ENCODE measurements around the gene ST6GALNAC5. TPM values are rescaled to one million over a fixed set of nuclear protein-coding genes. Genes with fewer than 3 reads are reported as not detected.

Gene ST6GALNAC5
- total and polyA plus RNA-seq, 9 donors: 1.2 to 3.4 (median 2.3) TPM

DNA sequence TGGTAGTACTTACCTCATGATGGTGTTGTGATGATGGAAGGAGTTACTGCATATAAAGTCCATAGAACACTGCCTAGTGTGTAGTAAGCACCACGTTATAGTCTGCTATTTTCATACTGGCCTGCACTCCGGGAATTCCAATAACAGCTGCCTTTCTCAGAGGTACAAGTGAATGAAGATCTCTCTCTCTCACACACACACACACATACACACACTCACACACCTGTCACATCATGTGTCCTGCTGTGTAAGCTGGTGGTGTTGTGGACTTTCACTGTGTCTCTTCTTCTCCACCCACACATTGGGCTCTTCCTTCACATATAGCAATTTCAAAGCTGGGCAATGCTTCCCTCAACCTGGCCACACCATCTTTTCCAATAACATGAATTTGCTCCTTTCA is 33.4 kb upstream of the ST6GALNAC5 start:
- no peak overlapping the region for H3K27ac ChIP-seq (ENCODE audit: low read length)
- H3K9me3 ChIP-seq (replicated peaks; ENCODE audit: control insufficient read depth, low read depth, low read length): no peaks in the 10 kb centered on the region
- H3K27me3 ChIP-seq (ENCODE audit: control insufficient read depth, insufficient read depth, low read length): no peaks in the 10 kb centered on the region
- no peaks in the 10 kb centered on the region for H3K36me3 ChIP-seq (ENCODE audit: control insufficient read depth, insufficient read depth, low read length)
- DNase-seq: peak; percentile 12
- no CpG with 5 or more reads among the region's 2 CpGs for WGBS (ENCODE audit: insufficient coverage)
- H3K4me1 ChIP-seq (ENCODE audit: control insufficient read depth, insufficient read depth, low read length): no peaks in the 10 kb centered on the region
- no peak overlapping the region for H3K4me3 ChIP-seq (ENCODE audit: low read length)

DNA sequence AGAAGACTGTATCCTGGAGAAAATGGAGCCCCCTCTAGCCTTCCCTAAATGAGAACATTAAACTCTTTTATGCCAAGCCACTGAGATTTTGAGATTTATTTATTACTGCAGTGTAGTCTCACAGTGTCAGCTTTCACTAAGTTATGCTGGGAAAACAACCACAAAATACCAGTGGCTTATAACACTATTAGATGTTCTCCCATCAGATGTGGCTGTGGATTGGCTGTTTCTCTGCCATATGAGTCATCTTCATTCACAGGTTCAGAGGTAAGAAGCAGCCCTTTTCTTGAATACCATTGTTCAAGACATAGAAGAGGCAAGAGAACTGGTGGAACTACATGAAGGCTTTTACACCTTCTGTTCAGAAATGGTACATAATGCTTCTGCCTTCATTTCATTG is 32.1 kb upstream of the ST6GALNAC5 start:
- no peak overlapping the region for H3K27ac ChIP-seq (ENCODE audit: low read length)
- H3K4me3 ChIP-seq (ENCODE audit: low read length): no peak overlapping the region
- no peaks in the 10 kb centered on the region for H3K9me3 ChIP-seq (replicated peaks; ENCODE audit: control insufficient read depth, low read depth, low read length)
- H3K27me3 ChIP-seq (ENCODE audit: control insufficient read depth, insufficient read depth, low read length): no peaks in the 10 kb centered on the region
- no peaks in the 10 kb centered on the region for H3K36me3 ChIP-seq (ENCODE audit: control insufficient read depth, insufficient read depth, low read length)
- H3K4me1 ChIP-seq (ENCODE audit: control insufficient read depth, insufficient read depth, low read length): no peaks in the 10 kb centered on the region
- DNase-seq: no peak

DNA sequence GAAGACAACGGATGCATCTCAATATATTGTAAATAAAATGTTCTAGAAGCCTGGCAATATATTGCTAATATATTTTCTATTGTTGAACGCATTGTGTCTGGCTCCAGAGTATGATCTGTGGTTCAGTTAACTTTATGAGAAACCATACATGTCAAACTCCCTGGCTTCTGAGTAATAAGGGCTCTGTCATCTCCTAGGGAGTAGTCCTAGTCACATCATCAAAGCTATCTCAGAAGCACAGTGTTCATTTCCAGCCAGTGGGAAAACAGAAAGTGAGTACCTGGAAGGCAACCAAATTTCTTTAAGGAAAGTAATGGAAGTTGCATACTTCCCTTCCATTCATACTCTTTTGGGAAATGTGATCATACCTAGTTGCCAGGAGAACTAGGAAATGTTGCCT is 27.0 kb upstream of the ST6GALNAC5 start:
- Histone ChIP-seq H3K4me1 (ENCODE audit: control insufficient read depth, insufficient read depth, low read length) (no peaks in the 10 kb centered on the region), H3K27ac (ENCODE audit: low read length) (no peak overlapping the region), H3K4me3 (ENCODE audit: low read length) (no peak overlapping the region), H3K36me3 (ENCODE audit: control insufficient read depth, insufficient read depth, low read length) (no peaks in the 10 kb centered on the region), H3K27me3 (ENCODE audit: control insufficient read depth, insufficient read depth, low read length) (no peaks in the 10 kb centered on the region), H3K9me3 (replicated peaks; ENCODE audit: control insufficient read depth, low read depth, low read length) (no peaks in the 10 kb centered on the region)
- WGBS (ENCODE audit: insufficient coverage): no CpG with 5 or more reads among the region's 2 CpGs
- DNase-seq: no peak

DNA sequence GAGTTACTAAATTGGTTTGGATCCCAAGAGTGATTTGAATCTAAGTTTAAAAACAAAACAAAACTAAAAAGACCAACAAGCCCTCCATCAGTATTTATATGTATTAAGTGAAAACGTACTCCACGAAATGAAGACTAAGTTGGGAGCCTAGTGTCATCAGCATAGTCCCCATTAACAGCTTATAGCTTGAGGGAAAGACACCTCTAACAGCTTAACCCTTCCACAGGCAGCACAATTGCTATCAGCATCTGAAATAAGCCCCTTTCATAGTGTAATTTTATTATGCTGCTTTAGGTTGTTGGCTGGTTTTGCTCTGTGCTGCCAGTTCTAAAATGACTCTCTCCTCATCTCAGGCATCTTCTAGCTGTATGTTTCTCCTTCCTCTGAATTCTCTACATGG is 25.8 kb upstream of the ST6GALNAC5 start:
- Histone ChIP-seq H3K27ac (ENCODE audit: low read length) (no peak overlapping the region), H3K36me3 (ENCODE audit: control insufficient read depth, insufficient read depth, low read length) (no peaks in the 10 kb centered on the region), H3K4me1 (ENCODE audit: control insufficient read depth, insufficient read depth, low read length) (no peaks in the 10 kb centered on the region), H3K27me3 (ENCODE audit: control insufficient read depth, insufficient read depth, low read length) (no peaks in the 10 kb centered on the region), H3K9me3 (replicated peaks; ENCODE audit: control insufficient read depth, low read depth, low read length) (no peaks in the 10 kb centered on the region), H3K4me3 (ENCODE audit: low read length) (no peak overlapping the region)
- no CpG with 5 or more reads among the region's 2 CpGs for WGBS (ENCODE audit: insufficient coverage)
- no peak for DNase-seq

DNA sequence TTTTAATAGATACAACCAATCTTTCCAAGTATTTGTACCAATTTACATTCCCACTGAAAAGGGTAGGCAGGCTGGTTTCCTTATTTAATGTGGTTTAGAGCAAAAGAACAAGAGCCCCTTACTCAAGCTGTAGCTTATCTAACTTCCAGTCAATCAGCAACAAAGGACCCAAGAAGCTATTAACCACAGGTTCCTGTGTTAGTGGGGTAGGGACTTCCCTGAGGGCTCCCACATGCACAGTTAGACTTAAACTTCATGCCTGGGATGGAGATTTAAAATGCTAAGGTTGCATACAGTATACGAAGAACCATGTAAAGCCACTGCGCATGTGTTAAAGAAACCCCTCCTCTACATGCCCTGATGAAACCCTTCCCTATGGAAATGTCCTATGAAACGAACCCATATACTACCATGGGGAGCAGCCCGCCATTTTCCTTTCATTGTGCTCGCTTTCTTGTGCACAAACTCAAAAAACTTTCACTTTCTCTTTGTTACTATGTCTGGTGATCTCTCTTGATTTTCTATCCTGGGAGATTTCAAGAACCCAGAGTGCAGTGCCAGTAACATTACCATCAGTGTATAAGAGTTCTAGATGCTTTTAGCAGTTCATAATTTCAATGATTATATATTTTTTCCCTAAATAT is 23.3 kb upstream of the ST6GALNAC5 start:
- DNase-seq: no peak
- Histone ChIP-seq H3K9me3 (replicated peaks; ENCODE audit: control insufficient read depth, low read depth, low read length) (peaks cover 3% of the 10 kb centered on the region), H3K4me3 (ENCODE audit: low read length) (no peak overlapping the region), H3K36me3 (ENCODE audit: control insufficient read depth, insufficient read depth, low read length) (no peaks in the 10 kb centered on the region), H3K27me3 (ENCODE audit: control insufficient read depth, insufficient read depth, low read length) (no peaks in the 10 kb centered on the region), H3K27ac (ENCODE audit: low read length) (no peak overlapping the region), H3K4me1 (ENCODE audit: control insufficient read depth, insufficient read depth, low read length) (no peaks in the 10 kb centered on the region)
- WGBS (ENCODE audit: insufficient coverage): 100% methylated on average over 1 of the region's 5 CpGs

DNA sequence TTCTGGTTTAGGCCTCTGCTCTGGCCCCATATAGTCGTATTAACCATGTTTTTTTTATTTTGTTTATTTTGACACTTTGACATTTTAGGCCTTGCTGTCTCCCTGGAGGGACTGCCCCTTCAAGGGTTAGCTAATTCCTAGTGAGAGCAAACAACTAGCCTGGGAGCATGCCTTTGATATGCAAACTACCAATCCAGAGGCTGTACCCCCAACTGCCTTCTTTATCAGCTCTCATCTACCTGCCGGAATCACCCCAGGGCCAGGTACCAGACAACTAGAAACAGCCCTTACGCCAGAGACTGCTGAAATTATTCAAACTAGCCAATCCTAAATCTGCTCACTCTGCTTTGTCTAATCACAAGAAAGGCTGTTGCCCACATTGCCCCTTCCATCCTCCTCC is 13.0 kb upstream of the ST6GALNAC5 start:
- 76% methylated on average over 2 of the region's 3 CpGs for WGBS (ENCODE audit: insufficient coverage)

DNA sequence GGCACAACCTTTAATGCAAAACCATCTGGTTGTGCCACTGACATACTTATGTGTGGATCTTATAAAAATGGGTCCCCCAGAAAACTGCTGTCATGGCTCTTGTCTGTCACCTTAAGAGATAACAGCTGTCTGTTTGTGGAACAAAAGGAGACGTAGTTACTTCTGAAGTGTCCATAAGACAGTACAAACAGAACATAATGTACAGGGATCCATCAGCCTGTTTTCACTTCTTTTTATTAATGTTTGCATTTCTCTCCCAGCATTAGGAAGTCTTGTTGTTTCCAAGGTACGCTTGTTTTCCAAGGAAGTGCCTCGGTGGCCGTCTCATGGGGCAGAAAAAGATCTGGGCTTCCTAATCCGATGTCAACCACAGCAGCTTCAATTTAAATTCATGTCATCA is 11.2 kb upstream of the ST6GALNAC5 start:
- H3K27me3 ChIP-seq (ENCODE audit: control insufficient read depth, insufficient read depth, low read length): no peaks in the 10 kb centered on the region
- DNase-seq: no peak
- no peaks in the 10 kb centered on the region for H3K4me1 ChIP-seq (ENCODE audit: control insufficient read depth, insufficient read depth, low read length)
- no peak overlapping the region for H3K27ac ChIP-seq (ENCODE audit: low read length)
- WGBS (ENCODE audit: insufficient coverage): no CpG with 5 or more reads among the region's 5 CpGs
- H3K9me3 ChIP-seq (replicated peaks; ENCODE audit: control insufficient read depth, low read depth, low read length): no peaks in the 10 kb centered on the region
- no peaks in the 10 kb centered on the region for H3K36me3 ChIP-seq (ENCODE audit: control insufficient read depth, insufficient read depth, low read length)
- H3K4me3 ChIP-seq (ENCODE audit: low read length): no peak overlapping the region

More for the DNA sequence above, 13.0 kb upstream of the ST6GALNAC5 start:
- no peak for DNase-seq
- H3K27ac ChIP-seq (ENCODE audit: low read length): no peak overlapping the region
- H3K27me3 ChIP-seq (ENCODE audit: control insufficient read depth, insufficient read depth, low read length): no peaks in the 10 kb centered on the region
- H3K4me1 ChIP-seq (ENCODE audit: control insufficient read depth, insufficient read depth, low read length): no peaks in the 10 kb centered on the region
- no peaks in the 10 kb centered on the region for H3K9me3 ChIP-seq (replicated peaks; ENCODE audit: control insufficient read depth, low read depth, low read length)
- no peaks in the 10 kb centered on the region for H3K36me3 ChIP-seq (ENCODE audit: control insufficient read depth, insufficient read depth, low read length)
- no peak overlapping the region for H3K4me3 ChIP-seq (ENCODE audit: low read length)

DNA sequence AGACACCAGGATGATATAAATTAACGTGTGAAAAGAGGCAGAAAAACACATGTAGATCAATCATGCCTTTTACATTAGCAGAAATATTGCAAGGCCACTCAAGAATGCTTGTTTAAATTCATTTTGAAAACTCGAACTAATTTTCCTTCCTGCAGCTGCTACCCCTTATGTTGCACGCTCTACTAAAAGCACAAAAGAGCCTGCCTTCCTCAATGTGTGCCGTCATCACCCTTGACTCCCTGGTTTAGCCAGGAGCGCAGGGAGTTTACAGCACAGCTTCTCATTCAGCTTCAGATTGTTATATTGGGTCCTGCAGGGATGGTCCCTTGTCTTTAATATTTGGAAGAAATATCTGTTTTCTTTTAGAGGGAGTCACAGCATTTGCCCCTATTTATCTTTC is 10.1 kb upstream of the ST6GALNAC5 start:
- no peaks in the 10 kb centered on the region for H3K9me3 ChIP-seq (replicated peaks; ENCODE audit: control insufficient read depth, low read depth, low read length)
- DNase-seq: peak; percentile 4
- no peak overlapping the region for H3K27ac ChIP-seq (ENCODE audit: low read length)
- H3K4me1 ChIP-seq (ENCODE audit: control insufficient read depth, insufficient read depth, low read length): no peaks in the 10 kb centered on the region
- H3K4me3 ChIP-seq (ENCODE audit: low read length): no peak overlapping the region
- H3K27me3 ChIP-seq (ENCODE audit: control insufficient read depth, insufficient read depth, low read length): no peaks in the 10 kb centered on the region
- 45% methylated on average over 3 of the region's 5 CpGs for WGBS (ENCODE audit: insufficient coverage)
- H3K36me3 ChIP-seq (ENCODE audit: control insufficient read depth, insufficient read depth, low read length): no peaks in the 10 kb centered on the region

DNA sequence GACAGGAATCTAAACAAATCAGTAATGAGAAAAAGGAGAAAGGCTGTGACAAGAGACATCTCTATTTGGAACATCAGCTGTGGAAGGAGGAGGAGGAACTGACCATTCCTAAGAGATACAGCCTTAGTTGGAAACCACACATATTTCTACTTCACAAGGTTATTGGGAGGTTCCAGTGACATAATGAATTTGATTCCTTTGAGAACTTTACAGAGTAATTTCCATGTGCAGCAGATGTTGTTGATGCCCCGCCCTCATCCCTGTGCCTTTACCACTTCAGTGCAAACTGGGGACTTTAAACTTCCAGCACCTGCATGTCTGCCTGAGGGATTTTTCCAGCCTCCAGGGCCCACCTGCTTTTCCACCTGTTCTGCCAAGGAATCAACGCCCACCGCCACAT is 9.3 kb upstream of the ST6GALNAC5 start:
- no peaks in the 10 kb centered on the region for H3K27me3 ChIP-seq (ENCODE audit: control insufficient read depth, insufficient read depth, low read length)
- H3K4me3 ChIP-seq (ENCODE audit: low read length): no peak overlapping the region
- H3K36me3 ChIP-seq (ENCODE audit: control insufficient read depth, insufficient read depth, low read length): no peaks in the 10 kb centered on the region
- H3K4me1 ChIP-seq (ENCODE audit: control insufficient read depth, insufficient read depth, low read length): no peaks in the 10 kb centered on the region
- DNase-seq: peak; percentile 26
- H3K27ac ChIP-seq (ENCODE audit: low read length): no peak overlapping the region
- no peaks in the 10 kb centered on the region for H3K9me3 ChIP-seq (replicated peaks; ENCODE audit: control insufficient read depth, low read depth, low read length)
- 83% methylated on average over 2 of the region's 3 CpGs for WGBS (ENCODE audit: insufficient coverage)

DNA sequence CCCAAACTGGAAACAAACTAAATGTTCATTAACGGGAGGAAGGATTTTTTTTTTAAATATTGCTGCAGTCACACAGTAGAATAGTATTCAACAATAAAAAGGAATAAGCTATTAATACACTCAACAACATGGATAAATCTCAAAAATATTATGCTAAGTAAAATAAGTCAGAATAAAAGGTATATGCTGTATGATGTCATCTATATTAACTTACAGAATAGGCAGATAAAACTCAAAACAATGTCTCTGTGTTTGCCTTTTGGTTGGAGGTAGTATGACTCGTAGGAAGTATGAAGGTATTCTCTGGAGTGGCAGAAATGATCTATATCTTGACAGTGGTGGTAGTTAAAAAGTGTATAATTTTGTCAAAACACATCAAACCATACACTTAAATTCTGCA is 6.1 kb upstream of the ST6GALNAC5 start:
- H3K4me3 ChIP-seq (ENCODE audit: low read length): no peak overlapping the region
- H3K4me1 ChIP-seq (ENCODE audit: control insufficient read depth, insufficient read depth, low read length): no peaks in the 10 kb centered on the region
- WGBS (ENCODE audit: insufficient coverage): no CpG with 5 or more reads among the region's 2 CpGs
- H3K9me3 ChIP-seq (replicated peaks; ENCODE audit: control insufficient read depth, low read depth, low read length): no peaks in the 10 kb centered on the region
- no peaks in the 10 kb centered on the region for H3K36me3 ChIP-seq (ENCODE audit: control insufficient read depth, insufficient read depth, low read length)
- DNase-seq: no peak
- peaks cover 2% of the 10 kb centered on the region for H3K27me3 ChIP-seq (ENCODE audit: control insufficient read depth, insufficient read depth, low read length)
- H3K27ac ChIP-seq (ENCODE audit: low read length): no peak overlapping the region

DNA sequence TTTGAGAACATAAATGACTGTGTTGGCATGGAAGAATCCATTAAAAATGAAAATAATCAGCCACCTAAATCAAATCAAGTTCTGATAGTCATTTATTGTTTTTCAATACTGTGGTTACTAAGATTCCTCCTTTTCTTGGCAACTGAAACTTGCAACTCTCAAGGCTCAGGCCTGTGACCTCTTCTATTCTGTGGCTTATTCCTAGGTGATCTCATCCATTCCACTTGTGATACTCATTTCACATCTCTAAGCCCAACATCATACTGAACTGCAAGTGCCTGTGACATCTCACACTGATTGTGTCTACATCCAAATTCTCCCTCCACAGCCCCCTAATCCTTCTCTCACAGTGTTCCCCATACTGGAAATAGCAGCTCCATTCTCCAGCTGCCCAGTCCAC is 4.8 kb upstream of the ST6GALNAC5 start:
- Histone ChIP-seq H3K9me3 (replicated peaks; ENCODE audit: control insufficient read depth, low read depth, low read length) (no peaks in the 10 kb centered on the region), H3K36me3 (ENCODE audit: control insufficient read depth, insufficient read depth, low read length) (no peaks in the 10 kb centered on the region), H3K27me3 (ENCODE audit: control insufficient read depth, insufficient read depth, low read length) (peaks cover 6% of the 10 kb centered on the region)

More for the DNA sequence above, 4.8 kb upstream of the ST6GALNAC5 start:
- DNase-seq: no peak
- peaks cover 2% of the 10 kb centered on the region for H3K4me1 ChIP-seq (ENCODE audit: control insufficient read depth, insufficient read depth, low read length)
- no peak overlapping the region for H3K27ac ChIP-seq (ENCODE audit: low read length)
- H3K4me3 ChIP-seq (ENCODE audit: low read length): no peak overlapping the region
